Suprapubic skin (tissue), 4 donors: ENCODE data around the gene ATP4A.

Experiments used
- POLR2A ChIP-seq, 2 donors: fragments of 450-650 bp; IDR thresholded peaks; one replicate each; pipeline ENCODE4 v1.6.1; 2017; ENCODE audit warnings: antibody characterized with exemption in 2 of 2, mild to moderate bottlenecking in 2 of 2, moderate library complexity in 2 of 2
- POLR2AphosphoS5 ChIP-seq, 3 donors: sonication (generic); formaldehyde crosslinking; IDR thresholded peaks; one replicate each; pipeline ENCODE4 v1.6.1; 2017; ENCODE audit warnings: antibody characterized with exemption in 3 of 3

DNA sequence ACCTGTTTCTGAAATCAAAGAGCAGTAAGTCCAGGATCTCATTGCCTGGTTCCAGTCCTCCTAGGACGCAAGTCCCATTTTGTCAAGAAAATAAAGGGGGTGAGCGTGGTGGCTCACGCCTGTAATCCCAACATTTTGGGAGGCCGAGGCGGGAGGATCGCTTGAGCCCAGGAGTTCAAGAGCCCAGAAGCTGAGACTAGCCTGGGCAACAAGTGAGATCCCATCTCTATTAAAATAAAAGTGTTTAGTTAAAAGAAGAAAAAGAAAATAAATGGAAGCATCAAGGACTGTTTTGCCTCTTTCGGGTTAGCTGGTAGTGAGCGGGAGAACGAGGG lies 48.7 kb upstream of the ATP4A start:
- TF ChIP-seq POLR2AphosphoS5 (IDR thresholded peaks at IDR 0.05), result no peak
- TF ChIP-seq POLR2A (IDR thresholded peaks at IDR 0.05), result no peak
